ENCODE results near the gene PRPF8.

The PRPF8 gene

GRCh38 chr17:1623057-1623630 lies 61.5 kb downstream of the PRPF8 start:
- Histone ChIP-seq H3K4me1 (ENCODE audit: low read length) (peaks cover 9% of the 10 kb centered on the region), H3K9ac (ENCODE audit: low read length) (no peak overlapping the region), H3K9me3 (ENCODE audit: insufficient read depth, low read length) (no peaks in the 10 kb centered on the region), H4K20me1 (ENCODE audit: insufficient read depth, low read length) (no peaks in the 10 kb centered on the region), H3K79me2 (ENCODE audit: low read length) (no peaks in the 10 kb centered on the region), H3K27ac (ENCODE audit: low read length) (no peak overlapping the region), H3K27me3 (ENCODE audit: low read depth, low read length) (no peaks in the 10 kb centered on the region), H3K4me3 (ENCODE audit: low read length) (no peak overlapping the region), H3K36me3 (replicated peaks; ENCODE audit: low read depth, low read length) (no peaks in the 10 kb centered on the region), H2AFZ (ENCODE audit: low read depth, low read length) (no peak overlapping the region), H3K4me2 (ENCODE audit: low read length) (no peak overlapping the region)
- TF ChIP-seq EZH2phosphoT487 (IDR thresholded peaks at IDR 0.05; ENCODE audit: low read depth): no peak
- no peak for TF ChIP-seq CTCF (IDR thresholded peaks at IDR 0.05; ENCODE audit: low read depth, low read length)

- H3K36me3 ChIP-seq (replicated peaks; ENCODE audit: low read depth, low read length): no peaks in the 10 kb centered on the region
- no peak for TF ChIP-seq CTCF (IDR thresholded peaks at IDR 0.05; ENCODE audit: low read depth, low read length)
- no peak for TF ChIP-seq EZH2phosphoT487 (IDR thresholded peaks at IDR 0.05; ENCODE audit: low read depth)
Measured at GRCh38 chr17:1621273-1621954, 63.3 kb downstream of the PRPF8 start.

GRCh38 chr17:1620486-1620885 lies 64.2 kb downstream of the PRPF8 start:
- Histone ChIP-seq H3K4me1 (ENCODE audit: low read length) (no peaks in the 10 kb centered on the region), H3K4me2 (ENCODE audit: low read length) (no peak overlapping the region), H4K20me1 (ENCODE audit: insufficient read depth, low read length) (no peaks in the 10 kb centered on the region), H3K4me3 (ENCODE audit: low read length) (no peak overlapping the region), H3K9me3 (ENCODE audit: insufficient read depth, low read length) (no peaks in the 10 kb centered on the region), H2AFZ (ENCODE audit: low read depth, low read length) (no peak overlapping the region), H3K79me2 (ENCODE audit: low read length) (no peaks in the 10 kb centered on the region), H3K36me3 (replicated peaks; ENCODE audit: low read depth, low read length) (no peaks in the 10 kb centered on the region), H3K27ac (ENCODE audit: low read length) (no peak overlapping the region), H3K27me3 (ENCODE audit: low read depth, low read length) (no peaks in the 10 kb centered on the region), H3K9ac (ENCODE audit: low read length) (no peak overlapping the region)
- no peak for TF ChIP-seq CTCF (IDR thresholded peaks at IDR 0.05; ENCODE audit: low read depth, low read length)
- TF ChIP-seq EZH2phosphoT487 (IDR thresholded peaks at IDR 0.05; ENCODE audit: low read depth): no peak

More at GRCh38 chr17:1621273-1621954, 63.3 kb downstream of the PRPF8 start:
- no peaks in the 10 kb centered on the region for H3K79me2 ChIP-seq (ENCODE audit: low read length)
- no peak overlapping the region for H2AFZ ChIP-seq (ENCODE audit: low read depth, low read length)
- H3K9ac ChIP-seq (ENCODE audit: low read length): no peak overlapping the region
- H3K4me3 ChIP-seq (ENCODE audit: low read length): no peak overlapping the region
- H4K20me1 ChIP-seq (ENCODE audit: insufficient read depth, low read length): no peaks in the 10 kb centered on the region
- no peaks in the 10 kb centered on the region for H3K27me3 ChIP-seq (ENCODE audit: low read depth, low read length)
- no peak overlapping the region for H3K4me2 ChIP-seq (ENCODE audit: low read length)
- no peak overlapping the region for H3K27ac ChIP-seq (ENCODE audit: low read length)
- H3K9me3 ChIP-seq (ENCODE audit: insufficient read depth, low read length): no peaks in the 10 kb centered on the region
- H3K4me1 ChIP-seq (ENCODE audit: low read length): no peaks in the 10 kb centered on the region

GRCh38 chr17:1617620-1618174 lies 67.0 kb downstream of the PRPF8 start:
- no peak overlapping the region for H3K27ac ChIP-seq (ENCODE audit: low read length)
- H3K4me3 ChIP-seq (ENCODE audit: low read length): no peak overlapping the region
- H3K9ac ChIP-seq (ENCODE audit: low read length): no peak overlapping the region
- H3K27me3 ChIP-seq (ENCODE audit: low read depth, low read length): no peaks in the 10 kb centered on the region
- no peaks in the 10 kb centered on the region for H4K20me1 ChIP-seq (ENCODE audit: insufficient read depth, low read length)
- H3K4me1 ChIP-seq (ENCODE audit: low read length): no peaks in the 10 kb centered on the region
- H3K79me2 ChIP-seq (ENCODE audit: low read length): no peaks in the 10 kb centered on the region
- no peak overlapping the region for H3K4me2 ChIP-seq (ENCODE audit: low read length)
- no peaks in the 10 kb centered on the region for H3K9me3 ChIP-seq (ENCODE audit: insufficient read depth, low read length)
- H3K36me3 ChIP-seq (replicated peaks; ENCODE audit: low read depth, low read length): no peaks in the 10 kb centered on the region
- TF ChIP-seq CTCF (IDR thresholded peaks at IDR 0.05; ENCODE audit: low read depth, low read length): no peak
- no peak for TF ChIP-seq EZH2phosphoT487 (IDR thresholded peaks at IDR 0.05; ENCODE audit: low read depth)
- H2AFZ ChIP-seq (ENCODE audit: low read depth, low read length): no peak overlapping the region

Measured in OCI-LY3 (cell line).